MCF 10A (cell line): Measurements from ENCODE around the gene THAP9. TPM values are rescaled to one million over a fixed set of nuclear protein-coding genes. Genes with fewer than 3 reads are reported as not detected.

ENCODE experiments used
- BruUV-seq: library from RNA; stranded (reverse); fragments of 400-500 nt; replicated peaks from 2 replicates; lab custom pipeline; 2021; lab: Mats Ljungman, UMichigan
- CTCF ChIA-PET: fragments of 300-600 bp; sonication (Branson Sonifier 250); formaldehyde crosslinking; extraction: SDS; loops from one replicate; lab custom pipeline; 2021; ENCODE audit warnings: antibody characterized with exemption, inconsistent platforms; lab: Yijun Ruan, JAX
- POLR2A ChIA-PET: fragments of 300-600, 350-650 bp; sonication (Branson Sonifier 250); formaldehyde crosslinking; extraction: SDS; loops from one replicate; lab custom pipeline; 2020; ENCODE audit warnings: antibody characterized with exemption, inconsistent platforms; lab: Yijun Ruan, JAX
- DNase-seq: peaks from one replicate; pipeline ENCODE4 v3.0.0-alpha.2; 2018; ENCODE audit not compliant: unreplicated experiment
- H3K27ac Mint-ChIP-seq: one replicate; pipeline ENCODE4 v1.8.0; 2022; ENCODE audit warnings: mild to moderate bottlenecking, low read depth, mixed read lengths; ENCODE audit not compliant: unreplicated experiment
- H3K27me3 Mint-ChIP-seq: one replicate; pipeline ENCODE4 v1.8.0; 2022; ENCODE audit warnings: mixed read lengths; ENCODE audit not compliant: insufficient read depth, unreplicated experiment
- H3K36me3 Mint-ChIP-seq: one replicate; pipeline ENCODE4 v1.8.0; 2022; ENCODE audit warnings: mild to moderate bottlenecking, moderate library complexity, mixed read lengths; ENCODE audit not compliant: insufficient read depth, unreplicated experiment
- H3K4me1 Mint-ChIP-seq: one replicate; pipeline ENCODE4 v1.8.0; 2022; ENCODE audit warnings: mixed read lengths; ENCODE audit not compliant: insufficient read depth, unreplicated experiment
- H3K4me3 Mint-ChIP-seq: one replicate; pipeline ENCODE4 v1.8.0; 2022; ENCODE audit warnings: mild to moderate bottlenecking, moderate library complexity, mixed read lengths; ENCODE audit not compliant: unreplicated experiment
- H3K9me3 Mint-ChIP-seq: one replicate; pipeline ENCODE4 v1.8.0; 2022; ENCODE audit warnings: mixed read lengths; ENCODE audit not compliant: unreplicated experiment
- intact Hi-C: fragments of 100-400 bp; cut with micrococcal nuclease; formaldehyde crosslinking; loops from 2 replicates; pipeline ENCODE4 v1.14.1; 2022
- total RNA-seq: library from RNA; stranded (reverse); gene quantifications from 2 replicates; pipeline ENCODE4 v1.2.3, GENCODE V29; 2022
- TF ChIP-seq, protein P1 (sequence below): fragments of 200-600 bp; IDR thresholded peaks from one replicate; pipeline ENCODE4 v1.8.0; 2022; ENCODE audit warnings: antibody characterized with exemption, mild to moderate bottlenecking; ENCODE audit not compliant: unreplicated experiment

Gene THAP9
- total RNA-seq, 1 experiment from 2014 or later, result 4.0 TPM

DNA sequence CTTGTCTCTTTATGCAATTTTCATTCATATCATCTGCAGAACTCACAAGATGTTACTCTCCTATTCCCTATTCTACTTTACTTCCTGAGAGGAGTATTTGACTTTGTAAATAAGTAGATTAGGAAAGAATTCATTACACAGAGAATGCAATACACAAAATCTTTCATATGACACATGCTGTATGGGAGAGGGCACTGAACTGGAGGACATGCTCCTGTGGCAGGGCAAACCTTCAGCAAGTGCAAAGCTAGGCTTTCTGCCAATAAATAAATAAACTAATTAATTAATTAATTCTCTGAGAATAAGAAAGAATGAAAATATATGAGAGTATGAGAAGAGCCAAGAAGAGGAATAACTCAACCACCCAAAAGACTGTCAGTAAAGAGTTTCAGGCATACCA, 33.9 kb downstream of the THAP9 start:
- H3K36me3 Mint-ChIP-seq, result peaks cover 47% of the 10 kb centered on the region
- H3K27me3 Mint-ChIP-seq, result no peaks in the 10 kb centered on the region
- DNase-seq, result no peak
- no peak overlapping the region for H3K4me3 Mint-ChIP-seq
- TF ChIP-seq, protein P1, sequence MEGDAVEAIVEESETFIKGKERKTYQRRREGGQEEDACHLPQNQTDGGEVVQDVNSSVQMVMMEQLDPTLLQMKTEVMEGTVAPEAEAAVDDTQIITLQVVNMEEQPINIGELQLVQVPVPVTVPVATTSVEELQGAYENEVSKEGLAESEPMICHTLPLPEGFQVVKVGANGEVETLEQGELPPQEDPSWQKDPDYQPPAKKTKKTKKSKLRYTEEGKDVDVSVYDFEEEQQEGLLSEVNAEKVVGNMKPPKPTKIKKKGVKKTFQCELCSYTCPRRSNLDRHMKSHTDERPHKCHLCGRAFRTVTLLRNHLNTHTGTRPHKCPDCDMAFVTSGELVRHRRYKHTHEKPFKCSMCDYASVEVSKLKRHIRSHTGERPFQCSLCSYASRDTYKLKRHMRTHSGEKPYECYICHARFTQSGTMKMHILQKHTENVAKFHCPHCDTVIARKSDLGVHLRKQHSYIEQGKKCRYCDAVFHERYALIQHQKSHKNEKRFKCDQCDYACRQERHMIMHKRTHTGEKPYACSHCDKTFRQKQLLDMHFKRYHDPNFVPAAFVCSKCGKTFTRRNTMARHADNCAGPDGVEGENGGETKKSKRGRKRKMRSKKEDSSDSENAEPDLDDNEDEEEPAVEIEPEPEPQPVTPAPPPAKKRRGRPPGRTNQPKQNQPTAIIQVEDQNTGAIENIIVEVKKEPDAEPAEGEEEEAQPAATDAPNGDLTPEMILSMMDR, result no peak
- BruUV-seq, result no TSS peak
- H3K27ac Mint-ChIP-seq, result no peak overlapping the region
- ChIA-PET CTCF (no interaction called here), POLR2A (interaction anchor here (0.6 to 1.3 kb wide), 2 partner anchors 10 to 45 kb away, joined by 3 to 4 read pairs; no protein-coding TSS in a partner anchor)
- intact Hi-C loops, result no loop called here
- no peaks in the 10 kb centered on the region for H3K4me1 Mint-ChIP-seq
- H3K9me3 Mint-ChIP-seq, result no peaks in the 10 kb centered on the region

DNA sequence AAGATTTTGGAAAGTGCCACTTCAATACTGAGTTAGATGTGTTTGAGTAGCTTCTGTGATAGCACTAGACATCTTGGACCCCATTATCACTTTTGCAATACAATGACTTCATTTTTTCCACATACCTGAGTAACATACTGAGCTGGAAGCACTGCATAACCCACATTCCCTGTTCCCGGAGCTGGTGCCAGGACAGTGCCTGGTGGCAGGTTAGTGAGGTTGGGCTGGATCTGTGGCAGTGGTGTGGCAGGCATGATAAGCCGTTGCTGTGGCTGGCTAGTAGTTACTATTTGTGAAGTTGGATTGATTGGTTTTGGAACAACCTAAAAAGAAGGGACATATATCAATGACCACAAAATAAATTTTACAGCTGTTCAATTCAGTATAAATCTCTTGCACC, 38.9 kb downstream of the THAP9 start:
- H3K4me3 Mint-ChIP-seq, result no peak overlapping the region
- intact Hi-C loops, result no loop called here
- no peaks in the 10 kb centered on the region for H3K9me3 Mint-ChIP-seq
- POLR2A ChIA-PET, result interaction anchor here (1.1 to 1.4 kb wide), 2 partner anchors 12 to 32 kb away, joined by 3 read pairs; no protein-coding TSS in a partner anchor
- CTCF ChIA-PET, result interaction anchor here (0.6 kb wide), 3 partner anchors 221 to 357 kb away, joined by 3 to 5 read pairs (median 3); no protein-coding TSS in a partner anchor
- no peaks in the 10 kb centered on the region for H3K27me3 Mint-ChIP-seq
- BruUV-seq, result no TSS peak
- DNase-seq, result no peak
- TF ChIP-seq, protein P1, result no peak
- no peaks in the 10 kb centered on the region for H3K4me1 Mint-ChIP-seq
- peaks cover 32% of the 10 kb centered on the region for H3K36me3 Mint-ChIP-seq
- H3K27ac Mint-ChIP-seq, result no peak overlapping the region

DNA sequence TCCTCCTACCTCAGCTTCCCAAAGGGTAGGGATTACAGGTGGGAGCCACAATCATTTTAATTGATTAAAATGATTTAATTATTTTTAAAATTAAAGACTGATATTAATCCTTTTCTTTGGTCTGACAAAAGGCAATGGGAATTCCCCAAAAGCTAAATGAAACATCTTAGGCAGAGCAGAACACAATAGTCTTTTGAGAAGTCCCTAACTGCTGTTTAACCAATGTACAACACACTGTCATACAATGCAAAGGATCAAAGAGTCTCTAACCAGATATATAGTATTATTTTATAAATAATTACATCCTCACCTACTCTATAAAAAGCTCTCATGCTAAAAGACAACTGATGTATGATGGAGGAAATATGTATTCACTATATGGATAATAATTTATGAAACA, 47.0 kb downstream of the THAP9 start:
- ChIA-PET CTCF (interaction anchor here (0.6 to 0.7 kb wide), 2 partner anchors 46 to 502 kb away, joined by 4 read pairs; no protein-coding TSS in a partner anchor), POLR2A (interaction anchor here (0.9 kb wide), 1 partner anchor 23 kb away, joined by 3 read pairs; no protein-coding TSS in a partner anchor)
- intact Hi-C loops, result no loop called here
- Mint-ChIP-seq H3K27ac (no peak overlapping the region), H3K4me3 (no peak overlapping the region), H3K9me3 (no peaks in the 10 kb centered on the region), H3K4me1 (peaks cover 10% of the 10 kb centered on the region), H3K36me3 (peaks cover 16% of the 10 kb centered on the region), H3K27me3 (no peaks in the 10 kb centered on the region)
- DNase-seq, result no peak
- BruUV-seq, result no TSS peak
- TF ChIP-seq, protein P1, result no peak

DNA sequence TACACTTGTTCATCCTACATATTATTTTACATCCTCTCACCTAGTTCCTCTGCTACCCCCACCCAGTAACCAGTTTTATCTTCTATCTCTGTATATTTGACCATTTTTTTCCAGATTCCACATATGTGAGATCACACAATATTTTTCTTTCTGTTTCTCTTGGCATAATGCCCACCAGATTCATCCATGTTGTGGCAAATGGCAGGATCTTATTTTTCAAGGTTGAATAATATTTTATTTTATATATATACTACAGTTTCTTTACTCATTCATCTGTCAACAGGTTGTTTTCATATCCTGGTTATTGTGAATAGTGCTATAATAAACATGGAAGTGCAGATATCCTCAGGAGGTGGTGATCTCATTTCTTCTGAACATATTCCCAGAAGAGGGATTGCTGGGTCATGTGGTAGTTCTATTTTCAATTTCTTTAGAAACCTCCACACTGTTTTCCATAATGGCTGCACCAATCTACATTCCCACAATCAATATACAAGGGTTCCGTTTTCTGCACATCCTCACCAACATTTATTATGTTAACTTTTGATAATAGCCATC, 48.2 kb downstream of the THAP9 start:
- CTCF ChIA-PET, result no interaction called here
- H3K4me1 Mint-ChIP-seq, result peaks cover 10% of the 10 kb centered on the region
- no peaks in the 10 kb centered on the region for H3K27me3 Mint-ChIP-seq
- no peaks in the 10 kb centered on the region for H3K9me3 Mint-ChIP-seq
- POLR2A ChIA-PET, result no interaction called here
- H3K27ac Mint-ChIP-seq, result peak overlapping the region; percentile 39
- H3K36me3 Mint-ChIP-seq, result peaks cover 13% of the 10 kb centered on the region
- BruUV-seq, result no TSS peak
- intact Hi-C loops, result no loop called here
- DNase-seq, result peak; percentile 3
- TF ChIP-seq, protein P1, result no peak
- H3K4me3 Mint-ChIP-seq, result no peak overlapping the region
